ENCODE results near the gene ABCA8. TPM values are rescaled to one million over a fixed set of nuclear protein-coding genes. Genes with fewer than 3 reads are reported as not detected.
"Not testable (repeated sequence)": the region's sequence is repeated elsewhere in the genome, so short reads cannot be mapped to it uniquely, and the experiment has no call there.

ABCA8 gene
- total and polyA plus RNA-seq, 3 experiments from 2014 or later: not detected

GRCh38 chr17:68972119-68972704 is 17.0 kb upstream of the ABCA8 start:
- no peaks in the 10 kb centered on the region for H3K4me1 Mint-ChIP-seq
- Histone ChIP-seq H3K27ac (ENCODE audit: low read depth, low read length) (no peak overlapping the region), H3K9me3 (ENCODE audit: low read length) (no peaks in the 10 kb centered on the region), H3K36me3 (ENCODE audit: insufficient read depth, low read length) (no peaks in the 10 kb centered on the region), H3K27me3 (ENCODE audit: insufficient read depth, low read length, poor library complexity, severe bottlenecking) (no peaks in the 10 kb centered on the region), H3K4me1 (ENCODE audit: insufficient read depth, low read length) (no peaks in the 10 kb centered on the region), H3K4me3 (ENCODE audit: low read length) (no peak overlapping the region)
- peaks cover 0 to 2% (median 0%) of the 10 kb centered on the region in 5 donors for H3K9me3 Mint-ChIP-seq
- H3K36me3 Mint-ChIP-seq: no peaks in the 10 kb centered on the region
- H3K27me3 Mint-ChIP-seq: peaks cover 2 to 24% of the 10 kb centered on the region in 2 donors
- no peak overlapping the region for H3K4me3 Mint-ChIP-seq
- ChIA-PET CTCF (no interaction called here), POLR2A (no interaction called here)
- no peak for DNase-seq
- no peak overlapping the region for H3K27ac Mint-ChIP-seq

GRCh38 chr17:68969101-68969500 is 13.9 kb upstream of the ABCA8 start:
- H3K4me1 ChIP-seq (ENCODE audit: insufficient read depth, low read length): no peaks in the 10 kb centered on the region
- no peaks in the 10 kb centered on the region for H3K36me3 ChIP-seq (ENCODE audit: insufficient read depth, low read length)
- peaks cover 2 to 12% of the 10 kb centered on the region in 2 donors for H3K27me3 Mint-ChIP-seq
- peaks cover 0 to 4% (median 0%) of the 10 kb centered on the region in 5 donors for H3K9me3 Mint-ChIP-seq
- DNase-seq: no peak
- no peak overlapping the region for H3K4me3 ChIP-seq (ENCODE audit: low read length)
- H3K9me3 ChIP-seq (ENCODE audit: low read length): no peaks in the 10 kb centered on the region
- H3K4me3 Mint-ChIP-seq: no peak overlapping the region
- H3K36me3 Mint-ChIP-seq: no peaks in the 10 kb centered on the region
- no peak overlapping the region for H3K27ac ChIP-seq (ENCODE audit: low read depth, low read length)
- no peak overlapping the region for H3K27ac Mint-ChIP-seq
- POLR2A ChIA-PET: no interaction called here
- H3K27me3 ChIP-seq (ENCODE audit: insufficient read depth, low read length, poor library complexity, severe bottlenecking): no peaks in the 10 kb centered on the region
- CTCF ChIA-PET: no interaction called here
- H3K4me1 Mint-ChIP-seq: no peaks in the 10 kb centered on the region

GRCh38 chr17:68963958-68964357 is 8.8 kb upstream of the ABCA8 start:
- no peak overlapping the region for H3K27ac ChIP-seq (ENCODE audit: low read depth, low read length)
- DNase-seq: no peak
- H3K4me3 Mint-ChIP-seq: no peak overlapping the region
- no peaks in the 10 kb centered on the region for H3K36me3 Mint-ChIP-seq
- peaks cover 0 to 4% (median 0%) of the 10 kb centered on the region in 5 donors for H3K9me3 Mint-ChIP-seq
- ChIA-PET POLR2A (no interaction called here), CTCF (no interaction called here)
- H3K4me3 ChIP-seq (ENCODE audit: low read length): no peak overlapping the region
- H3K9me3 ChIP-seq (ENCODE audit: low read length): no peaks in the 10 kb centered on the region
- no peak overlapping the region for H3K27ac Mint-ChIP-seq
- H3K36me3 ChIP-seq (ENCODE audit: insufficient read depth, low read length): no peaks in the 10 kb centered on the region
- H3K4me1 ChIP-seq (ENCODE audit: insufficient read depth, low read length): no peaks in the 10 kb centered on the region
- H3K27me3 ChIP-seq (ENCODE audit: insufficient read depth, low read length, poor library complexity, severe bottlenecking): no peaks in the 10 kb centered on the region
- H3K27me3 Mint-ChIP-seq: peaks cover 2 to 4% of the 10 kb centered on the region in 2 donors
- H3K4me1 Mint-ChIP-seq: no peaks in the 10 kb centered on the region

GRCh38 chr17:68961214-68961882 is 6.2 kb upstream of the ABCA8 start:
- Mint-ChIP-seq H3K9me3 (peaks cover 0 to 4% (median 0%) of the 10 kb centered on the region in 5 donors), H3K27me3 (peaks cover 0 to 4% of the 10 kb centered on the region in 2 donors), H3K4me3 (no peak overlapping the region), H3K36me3 (no peaks in the 10 kb centered on the region), H3K27ac (no peak overlapping the region), H3K4me1 (no peaks in the 10 kb centered on the region)
- Histone ChIP-seq H3K27me3 (ENCODE audit: insufficient read depth, low read length, poor library complexity, severe bottlenecking) (no peaks in the 10 kb centered on the region), H3K4me1 (ENCODE audit: insufficient read depth, low read length) (no peaks in the 10 kb centered on the region), H3K4me3 (ENCODE audit: low read length) (no peak overlapping the region), H3K36me3 (ENCODE audit: insufficient read depth, low read length) (no peaks in the 10 kb centered on the region), H3K9me3 (ENCODE audit: low read length) (no peaks in the 10 kb centered on the region), H3K27ac (ENCODE audit: low read depth, low read length) (no peak overlapping the region)
- no peak for DNase-seq
- CTCF ChIA-PET: no interaction called here
- POLR2A ChIA-PET: no interaction called here

- H3K27me3 ChIP-seq (ENCODE audit: insufficient read depth, low read length, poor library complexity, severe bottlenecking); H3K4me1 ChIP-seq (ENCODE audit: insufficient read depth, low read length); H3K9me3 Mint-ChIP-seq; H3K27ac Mint-ChIP-seq; H3K27me3 Mint-ChIP-seq; H3K4me3 ChIP-seq (ENCODE audit: low read length); H3K36me3 ChIP-seq (ENCODE audit: insufficient read depth, low read length); DNase-seq; H3K4me3 Mint-ChIP-seq; H3K36me3 Mint-ChIP-seq; H3K9me3 ChIP-seq (ENCODE audit: low read length); CTCF ChIA-PET; H3K4me1 Mint-ChIP-seq; POLR2A ChIA-PET; H3K27ac ChIP-seq (ENCODE audit: low read depth, low read length): not testable (repeated sequence)
Measured at GRCh38 chr17:68959117-68959516, 3.9 kb upstream of the ABCA8 start.

GRCh38 chr17:68957944-68958343 is 2.8 kb upstream of the ABCA8 start:
- ChIA-PET POLR2A (no interaction called here), CTCF (no interaction called here)
- H3K9me3 ChIP-seq (ENCODE audit: low read length): no peaks in the 10 kb centered on the region
- H3K36me3 ChIP-seq (ENCODE audit: insufficient read depth, low read length): no peaks in the 10 kb centered on the region
- Mint-ChIP-seq H3K27me3 (peaks cover 3 to 4% of the 10 kb centered on the region in 2 donors), H3K36me3 (no peaks in the 10 kb centered on the region), H3K4me1 (no peaks in the 10 kb centered on the region), H3K27ac (no peak overlapping the region), H3K9me3 (no peaks in the 10 kb centered on the region), H3K4me3 (no peak overlapping the region)
- no peaks in the 10 kb centered on the region for H3K27me3 ChIP-seq (ENCODE audit: insufficient read depth, low read length, poor library complexity, severe bottlenecking)
- H3K27ac ChIP-seq (ENCODE audit: low read depth, low read length): no peak overlapping the region
- no peaks in the 10 kb centered on the region for H3K4me1 ChIP-seq (ENCODE audit: insufficient read depth, low read length)
- no peak for DNase-seq
- no peak overlapping the region for H3K4me3 ChIP-seq (ENCODE audit: low read length)

GRCh38 chr17:68954146-68954896 is 871 bp downstream of the ABCA8 start:
- Mint-ChIP-seq H3K4me3 (no peak overlapping the region), H3K36me3 (no peaks in the 10 kb centered on the region), H3K27ac (no peak overlapping the region), H3K9me3 (no peaks in the 10 kb centered on the region), H3K4me1 (no peaks in the 10 kb centered on the region), H3K27me3 (peaks cover 3 to 5% of the 10 kb centered on the region in 2 donors)
- peak overlapping the region; percentile 27 for H3K27ac ChIP-seq (ENCODE audit: low read depth, low read length)
- ChIA-PET CTCF (no interaction called here), POLR2A (no interaction called here)
- no peaks in the 10 kb centered on the region for H3K9me3 ChIP-seq (ENCODE audit: low read length)
- no peaks in the 10 kb centered on the region for H3K4me1 ChIP-seq (ENCODE audit: insufficient read depth, low read length)
- no peaks in the 10 kb centered on the region for H3K36me3 ChIP-seq (ENCODE audit: insufficient read depth, low read length)
- H3K4me3 ChIP-seq (ENCODE audit: low read length): no peak overlapping the region
- no peaks in the 10 kb centered on the region for H3K27me3 ChIP-seq (ENCODE audit: insufficient read depth, low read length, poor library complexity, severe bottlenecking)
- no peak for DNase-seq

- Histone ChIP-seq H3K9me3 (ENCODE audit: low read length) (no peaks in the 10 kb centered on the region), H3K27me3 (ENCODE audit: insufficient read depth, low read length, poor library complexity, severe bottlenecking) (no peaks in the 10 kb centered on the region), H3K4me1 (ENCODE audit: insufficient read depth, low read length) (no peaks in the 10 kb centered on the region), H3K27ac (ENCODE audit: low read depth, low read length) (no peak overlapping the region), H3K4me3 (ENCODE audit: low read length) (no peak overlapping the region), H3K36me3 (ENCODE audit: insufficient read depth, low read length) (no peaks in the 10 kb centered on the region)
- ChIA-PET CTCF (no interaction called here), POLR2A (no interaction called here)
- H3K4me1 Mint-ChIP-seq: no peaks in the 10 kb centered on the region
- peaks cover 0 to 2% (median 0%) of the 10 kb centered on the region in 5 donors for H3K9me3 Mint-ChIP-seq
- no peak overlapping the region for H3K4me3 Mint-ChIP-seq
- H3K27ac Mint-ChIP-seq: no peak overlapping the region
- no peaks in the 10 kb centered on the region for H3K36me3 Mint-ChIP-seq
- DNase-seq: no peak
- peaks cover 3 to 5% of the 10 kb centered on the region in 2 donors for H3K27me3 Mint-ChIP-seq
Measured at GRCh38 chr17:68953340-68953997, 1.7 kb downstream of the ABCA8 start.

All from CD8-positive, alpha-beta memory T cell (primary cell).